GM19455 (cell line): ENCODE results near the gene MBLAC2.

Experiments used
- ATAC-seq: cut with Tn5 transposase; IDR thresholded peaks from one replicate; pipeline ENCODE4 v1.9.1; 2021; ENCODE audit not compliant: unreplicated experiment

The MBLAC2 gene

DNA sequence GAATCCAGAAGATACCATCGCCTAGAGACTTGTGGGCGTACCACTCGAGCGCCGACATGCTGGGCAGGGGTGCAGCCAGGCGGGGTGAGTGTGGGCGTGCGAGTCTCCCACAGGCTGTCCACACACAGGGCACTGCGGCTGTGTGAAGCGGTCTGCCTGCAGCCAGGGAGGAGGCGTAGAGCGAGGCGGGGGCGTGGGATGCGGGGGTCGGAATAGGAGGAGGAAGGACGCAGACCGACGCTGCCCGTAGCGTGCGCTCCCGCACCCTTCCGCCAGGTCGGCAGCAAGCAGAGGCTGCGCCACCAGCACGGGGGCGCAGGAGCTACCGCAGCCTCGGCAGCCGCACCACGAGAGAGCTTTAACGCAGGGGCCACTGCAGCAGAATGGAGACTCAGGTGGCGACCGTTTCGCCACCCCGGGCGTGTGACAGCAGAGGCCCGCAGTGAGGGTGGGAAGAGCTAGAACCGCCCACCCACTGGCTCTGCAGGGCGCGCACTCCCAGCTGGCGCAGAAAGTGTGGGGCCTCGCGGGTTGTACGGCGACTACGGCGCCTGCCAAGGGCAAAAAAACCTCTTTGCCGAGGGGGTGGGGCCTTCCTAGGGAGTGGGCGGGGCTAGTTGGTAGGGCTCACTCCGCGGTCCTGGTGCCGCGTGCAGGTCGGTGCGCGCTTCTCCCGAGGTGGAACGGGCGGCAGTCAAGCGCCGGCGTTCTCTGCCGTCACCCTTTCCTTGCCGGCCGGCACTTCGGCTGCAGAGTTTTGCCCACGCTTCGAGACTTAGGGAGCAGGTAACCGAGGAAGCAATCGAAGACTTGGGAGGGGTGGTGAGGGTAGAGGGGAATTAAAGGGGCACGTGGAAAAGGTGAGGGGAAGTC, at the start of gene MBLAC2, which contains the start of gene POLR3G:
Gene MBLAC2 (minus strand): TSS at position 537 of the 873 bp plus-strand sequence. CDS start 479 bp downstream, at position 58.
Gene POLR3G (plus strand): TSS at position 630 of the 873 bp plus-strand sequence. CDS start 10,704 bp downstream, outside the sequence.
- peak; percentile 90 for ATAC-seq

DNA sequence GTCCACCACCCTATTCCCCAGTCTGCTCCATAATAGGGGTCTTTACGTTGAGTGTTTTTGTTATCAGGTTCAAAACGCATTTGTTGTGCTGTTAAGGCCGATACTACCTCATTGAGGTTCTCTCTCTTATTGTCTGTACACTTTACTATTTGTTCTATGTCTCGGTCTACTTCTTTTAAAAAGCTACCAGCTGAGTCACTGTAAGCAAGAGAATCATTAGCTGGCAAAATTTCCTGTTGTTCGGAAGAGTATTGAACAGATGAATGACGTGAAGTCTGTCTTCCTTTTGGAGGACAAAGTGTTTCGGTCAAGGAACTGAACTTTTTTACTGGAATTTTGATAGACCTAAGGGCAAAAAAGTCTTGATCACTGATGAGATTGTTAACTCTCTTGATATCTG, 44.5 kb upstream of the MBLAC2 start:
- ATAC-seq: no peak

DNA sequence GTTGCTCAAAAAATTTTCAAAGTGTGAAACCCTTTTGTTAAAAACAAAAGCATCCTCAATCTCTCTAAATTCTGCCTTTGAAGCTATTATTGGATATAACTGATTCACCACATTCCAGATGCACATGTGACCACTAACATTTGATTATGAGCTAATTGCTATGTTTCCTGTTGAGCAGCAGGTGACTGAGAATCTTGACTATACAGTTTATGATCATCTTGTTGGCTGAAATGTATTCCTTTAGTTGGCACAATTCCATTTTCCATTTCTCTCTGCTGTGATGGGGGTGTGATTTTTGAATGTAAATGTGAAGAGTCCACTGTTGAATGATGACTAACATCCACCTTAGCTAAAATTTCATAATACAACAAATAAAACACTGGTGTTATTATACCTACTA, 44.1 kb upstream of the MBLAC2 start:
- ATAC-seq: no peak

DNA sequence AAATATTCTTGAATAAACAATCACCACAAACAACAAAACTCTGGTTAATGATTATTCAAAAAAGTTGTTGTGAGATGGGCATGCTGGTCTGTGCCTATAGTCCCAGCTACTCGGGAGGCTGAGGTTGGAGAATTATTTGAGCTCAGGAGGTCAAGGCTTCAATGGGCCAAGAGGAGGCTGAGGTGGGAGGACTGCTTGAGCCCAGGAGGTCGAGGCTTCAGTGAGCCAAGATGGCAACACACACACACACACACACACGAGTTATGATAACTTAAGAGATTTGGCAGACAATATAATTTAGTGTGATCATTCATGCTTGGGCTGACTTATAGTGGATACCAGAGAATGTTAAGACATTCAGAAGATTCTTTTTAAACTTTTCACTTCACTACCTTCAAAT, 39.9 kb upstream of the MBLAC2 start:
- no peak for ATAC-seq

DNA sequence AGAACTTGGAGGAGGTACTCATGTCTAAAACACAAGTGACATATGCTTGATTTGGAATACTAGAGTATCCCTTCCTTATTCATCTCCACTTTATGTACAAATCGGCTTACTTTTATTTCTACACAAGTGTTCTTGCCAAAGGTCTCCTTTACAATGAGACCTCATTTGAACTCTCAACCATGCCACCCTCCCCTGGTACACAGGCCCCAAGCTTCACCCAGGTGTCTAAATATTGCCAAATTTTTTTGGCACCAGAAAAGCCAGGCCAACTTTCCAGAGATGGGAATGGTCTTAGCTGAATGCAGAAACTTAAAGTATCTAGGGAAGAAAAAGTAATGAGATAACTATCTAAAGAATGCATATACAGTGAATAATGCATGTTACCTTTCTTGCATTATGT, 35.9 kb upstream of the MBLAC2 start:
- ATAC-seq: no peak

DNA sequence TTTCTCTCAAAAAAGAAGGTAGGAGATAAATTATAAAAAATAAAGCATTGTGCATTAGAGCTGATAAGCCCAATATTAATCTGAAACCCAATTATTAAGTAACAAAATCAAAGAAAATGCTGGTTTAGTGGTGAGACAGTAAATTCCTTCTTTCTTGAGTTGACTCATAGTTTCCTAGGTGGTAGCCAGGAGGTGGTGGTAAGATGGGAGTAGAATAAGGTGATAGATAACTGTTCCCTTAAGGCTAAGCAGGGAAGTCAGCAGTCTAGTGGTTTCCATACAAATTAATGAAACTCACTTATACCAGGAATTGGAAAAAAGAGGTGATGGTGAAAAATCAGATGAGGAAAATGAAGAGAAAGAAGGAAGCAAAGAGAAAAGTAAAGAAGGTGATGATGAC, 31.6 kb upstream of the MBLAC2 start:
- no peak for ATAC-seq

DNA sequence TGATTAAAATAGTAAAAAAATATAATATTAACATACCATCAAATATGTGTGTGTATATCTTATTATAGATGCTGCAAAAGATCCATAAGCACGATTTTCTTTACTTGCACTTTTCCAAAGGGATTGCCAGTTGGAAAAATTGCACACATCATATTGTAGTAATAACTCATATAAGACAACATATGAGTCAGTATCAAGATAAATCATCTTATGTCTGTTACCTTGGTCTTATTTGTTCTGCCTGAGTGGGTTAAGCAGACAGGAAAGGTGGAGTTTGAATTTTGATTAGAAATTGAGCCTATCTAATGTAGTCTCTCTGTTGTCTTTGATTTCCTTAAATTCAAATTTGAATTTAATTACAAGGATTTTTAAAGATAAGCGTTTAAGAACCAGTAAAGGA, 30.2 kb upstream of the MBLAC2 start:
- ATAC-seq: no peak

DNA sequence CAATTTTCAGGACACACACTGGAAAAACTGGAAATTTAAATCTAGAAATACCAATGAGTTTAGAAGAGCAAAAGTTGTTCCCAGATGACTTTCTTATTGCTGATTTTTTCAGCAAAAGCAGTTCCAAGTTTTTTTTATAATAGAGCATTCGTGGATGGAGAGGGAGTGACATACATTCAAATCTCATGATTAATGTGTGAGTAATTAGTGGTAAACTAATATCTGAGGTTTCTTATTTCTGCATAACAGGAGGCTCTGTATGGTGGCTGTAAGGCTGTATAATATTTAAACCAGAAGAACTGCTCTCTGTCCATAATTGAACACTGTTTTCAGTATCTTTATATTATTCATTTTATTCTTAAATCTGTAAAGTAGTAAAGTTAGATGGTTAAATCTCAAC, 29.0 kb upstream of the MBLAC2 start:
- ATAC-seq: no peak

DNA sequence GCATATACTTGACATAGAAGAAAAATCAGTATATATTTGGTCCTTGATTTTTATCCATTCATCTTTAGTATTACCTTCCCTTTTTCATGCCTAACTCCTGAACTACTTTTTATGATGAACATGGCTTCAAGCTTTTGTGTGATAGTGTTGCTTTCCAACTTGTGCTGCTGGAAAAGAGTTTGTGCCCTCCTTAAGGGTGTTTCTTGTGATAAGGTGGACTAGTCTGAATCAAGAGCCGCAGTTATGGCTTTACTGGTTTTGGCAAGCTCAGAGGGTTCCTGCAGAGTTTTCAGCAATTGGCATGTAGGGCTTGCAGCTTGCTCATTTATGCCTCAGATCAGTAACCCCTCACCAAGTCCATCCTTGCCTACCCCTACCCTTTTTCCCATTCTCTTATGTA, 20.6 kb upstream of the MBLAC2 start:
- no peak for ATAC-seq

DNA sequence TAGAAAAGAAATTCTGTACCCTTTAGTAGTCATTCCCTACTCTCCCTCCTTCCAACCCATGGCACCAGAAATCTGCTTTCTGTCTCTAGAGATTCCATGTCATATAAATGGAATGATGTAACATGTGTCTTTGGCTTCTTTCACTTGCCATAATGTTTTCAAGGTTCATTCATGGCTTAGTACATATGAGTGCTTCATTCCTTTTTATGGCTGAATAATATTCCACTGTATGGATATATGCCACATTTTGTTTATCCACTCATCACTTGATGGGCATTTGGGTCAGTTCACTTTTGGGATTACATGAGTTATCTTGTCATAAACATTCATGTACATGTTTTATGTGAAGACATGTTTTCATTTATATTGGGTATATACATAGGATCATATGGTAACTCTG, 19.5 kb upstream of the MBLAC2 start:
- no peak for ATAC-seq

DNA sequence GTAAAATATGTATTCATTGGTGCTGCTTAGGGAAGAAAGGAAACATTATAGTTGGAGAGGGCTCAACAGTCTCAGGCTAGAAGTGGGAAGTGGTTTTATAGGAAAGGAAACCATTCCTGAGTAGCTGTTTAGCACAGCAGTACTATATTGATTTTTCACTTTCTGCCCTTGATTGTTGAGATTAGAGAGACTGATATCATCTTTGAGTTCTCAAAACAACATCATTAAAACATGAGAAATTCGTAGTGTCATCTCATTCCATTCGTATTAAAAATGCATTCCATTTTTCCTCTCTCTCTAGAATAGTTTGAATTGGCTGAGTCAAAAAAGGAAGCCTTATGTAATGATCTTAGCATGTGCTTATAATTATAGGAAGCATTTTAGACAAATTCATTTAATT, 14.2 kb upstream of the MBLAC2 start:
- no peak for ATAC-seq

DNA sequence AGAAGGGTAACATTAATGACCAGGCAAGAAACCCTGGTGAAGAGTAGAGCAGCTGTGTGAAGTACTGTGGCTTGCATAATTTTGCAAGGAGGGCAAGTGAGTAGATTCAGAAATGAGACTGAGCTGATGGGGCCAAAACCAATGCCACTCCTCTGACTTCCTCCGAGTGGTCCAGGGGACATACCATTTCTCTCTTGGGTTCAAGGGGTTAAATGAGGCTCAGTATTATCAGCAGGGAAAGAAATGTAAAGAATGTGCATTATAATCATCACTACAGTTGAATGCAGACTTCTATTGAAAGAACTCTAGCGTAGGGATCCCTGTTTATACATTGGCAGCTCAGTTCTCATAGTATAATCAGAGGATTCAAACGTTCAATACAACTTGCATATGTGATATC, 10.0 kb upstream of the MBLAC2 start:
- no peak for ATAC-seq

DNA sequence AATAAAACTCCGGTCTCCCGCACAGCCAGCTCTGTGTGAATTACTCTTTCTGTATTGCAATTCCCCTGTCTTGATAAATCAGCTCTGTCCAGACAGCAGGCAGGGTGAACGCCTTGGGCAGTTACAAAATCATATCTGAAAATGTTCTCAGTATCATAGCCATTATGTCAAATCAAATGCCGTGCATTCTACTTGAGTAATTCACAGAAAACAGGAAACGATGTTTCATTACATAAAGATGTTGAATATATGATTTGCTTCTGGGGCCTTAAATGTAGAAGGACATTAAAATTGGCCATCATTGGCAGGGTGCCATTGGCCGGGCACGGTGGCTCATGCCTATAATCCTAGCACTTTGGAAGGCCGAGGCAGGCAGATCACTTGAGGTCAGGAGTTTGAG, 8.6 kb upstream of the MBLAC2 start:
- no peak for ATAC-seq

DNA sequence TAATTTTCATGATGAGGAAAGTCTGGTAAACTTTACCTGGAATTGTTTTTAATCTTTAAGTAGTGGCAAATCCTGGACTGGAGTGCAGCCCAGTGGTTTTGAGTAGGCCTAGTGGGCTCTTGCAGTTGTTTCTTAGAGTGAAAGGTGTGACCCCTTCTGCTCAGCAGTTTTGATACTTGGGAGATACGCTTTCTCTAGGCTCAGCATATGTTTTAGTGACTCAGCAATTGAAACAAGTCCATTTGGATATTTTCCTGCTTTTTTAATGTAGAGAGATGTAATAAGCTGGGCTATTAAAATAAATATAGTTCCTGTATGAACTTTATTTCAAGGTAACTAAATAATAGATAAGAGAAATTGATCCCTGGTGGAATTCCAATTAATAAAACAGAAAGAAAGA, 6.1 kb upstream of the MBLAC2 start:
- ATAC-seq: no peak

DNA sequence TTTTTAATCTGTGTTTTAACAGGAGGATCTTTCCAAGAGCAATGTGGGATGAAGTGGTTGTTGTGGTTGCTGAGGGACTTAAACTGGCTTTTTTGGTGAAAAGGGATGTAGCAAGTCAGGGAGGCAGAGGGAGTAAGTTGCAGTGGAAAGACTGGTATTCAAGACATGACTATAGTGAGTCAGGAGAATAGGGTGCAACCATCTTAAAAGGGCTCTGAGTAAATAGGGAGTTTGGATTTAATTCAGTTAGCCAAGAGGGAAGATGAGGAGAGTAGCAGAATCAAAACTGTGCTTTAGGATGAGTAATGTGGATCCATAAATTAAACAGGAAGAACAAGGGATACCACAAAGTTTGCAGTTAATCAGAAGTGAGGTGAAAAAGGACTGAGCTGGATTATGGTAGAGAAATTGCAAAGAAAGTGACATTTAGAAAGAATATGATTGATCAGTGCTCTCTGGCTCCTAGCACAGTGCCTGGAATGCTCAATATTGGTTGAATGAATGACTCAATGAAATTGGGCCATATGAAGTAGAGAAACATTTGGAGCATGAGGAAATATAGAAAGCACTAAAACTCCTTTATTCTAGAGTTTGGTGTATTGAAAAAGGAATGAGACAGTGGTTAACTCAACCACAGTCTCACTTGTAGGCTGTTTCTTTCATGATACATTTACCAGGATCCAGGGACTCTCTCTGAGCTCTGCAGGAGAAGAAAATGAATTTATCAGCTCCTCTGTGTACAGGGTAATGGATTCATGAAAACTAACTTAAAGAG, 5.2 kb upstream of the MBLAC2 start:
- ATAC-seq: no peak

DNA sequence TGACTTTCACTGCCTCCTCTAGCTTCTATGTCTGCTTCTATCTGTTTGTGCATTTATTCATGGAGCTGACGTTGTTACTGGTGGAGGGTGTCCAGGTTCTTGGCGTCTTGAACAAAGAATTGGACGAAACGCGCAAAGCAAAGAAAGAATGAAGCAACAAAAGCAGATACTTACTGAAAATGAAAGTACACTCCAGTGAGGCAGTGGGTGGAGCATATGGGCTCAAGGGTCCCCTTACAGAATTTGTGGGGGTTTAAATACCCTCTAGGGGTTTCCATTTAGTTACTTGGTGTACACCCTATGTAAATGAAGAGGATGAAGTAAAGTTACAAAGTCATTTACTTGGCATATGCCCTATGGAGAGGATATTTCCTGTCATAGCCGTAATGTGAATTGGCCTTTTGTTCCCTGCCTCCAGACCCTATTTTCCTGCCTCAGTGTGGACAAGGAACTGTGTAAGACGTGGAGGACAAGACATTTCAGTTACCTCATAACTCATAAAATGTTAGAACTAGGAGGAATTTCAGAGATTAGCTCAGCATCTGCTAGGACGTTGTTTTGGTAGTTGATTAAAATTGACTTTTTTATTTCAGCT, 3.1 kb upstream of the MBLAC2 start:
- no peak for ATAC-seq

DNA sequence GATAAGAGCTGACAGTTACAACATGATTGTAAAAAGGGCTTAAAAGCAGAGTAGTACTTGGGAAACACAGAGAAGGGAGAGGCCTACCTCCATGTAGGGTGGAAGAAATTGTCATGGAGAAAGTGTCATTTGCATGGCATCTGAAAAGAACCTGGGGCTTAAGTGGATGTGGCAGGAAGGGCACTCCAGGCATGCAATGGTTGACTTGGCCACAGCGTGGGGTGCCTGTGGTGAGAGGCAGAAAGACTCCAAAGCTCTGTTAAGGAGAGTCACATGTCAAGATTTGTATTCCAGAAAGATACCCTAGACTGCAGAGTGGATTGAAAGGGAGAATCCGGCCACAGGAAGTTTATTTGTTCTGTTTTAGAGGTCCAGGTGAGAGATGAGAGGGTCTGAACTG, 2.5 kb upstream of the MBLAC2 start:
- ATAC-seq: no peak

DNA sequence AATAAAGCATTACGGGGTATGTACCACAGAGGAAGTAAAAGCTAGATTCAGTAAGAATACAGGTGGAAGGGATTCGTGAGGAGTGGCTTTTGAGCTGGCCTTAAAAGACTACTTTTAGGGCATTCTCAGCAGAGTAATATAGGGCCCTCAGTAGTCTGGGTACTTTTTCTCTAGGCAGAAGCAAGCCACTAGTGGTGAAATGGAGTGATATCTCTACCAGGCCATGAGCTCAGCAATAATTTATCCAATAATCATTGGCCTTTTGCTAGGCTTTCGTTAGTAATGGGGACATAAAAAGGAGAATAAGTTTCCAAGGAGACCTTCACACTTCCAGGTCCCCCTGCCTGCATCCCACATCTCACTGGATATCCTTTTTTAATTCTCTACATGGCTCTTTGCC, 1.8 kb upstream of the MBLAC2 start:
- no peak for ATAC-seq

DNA sequence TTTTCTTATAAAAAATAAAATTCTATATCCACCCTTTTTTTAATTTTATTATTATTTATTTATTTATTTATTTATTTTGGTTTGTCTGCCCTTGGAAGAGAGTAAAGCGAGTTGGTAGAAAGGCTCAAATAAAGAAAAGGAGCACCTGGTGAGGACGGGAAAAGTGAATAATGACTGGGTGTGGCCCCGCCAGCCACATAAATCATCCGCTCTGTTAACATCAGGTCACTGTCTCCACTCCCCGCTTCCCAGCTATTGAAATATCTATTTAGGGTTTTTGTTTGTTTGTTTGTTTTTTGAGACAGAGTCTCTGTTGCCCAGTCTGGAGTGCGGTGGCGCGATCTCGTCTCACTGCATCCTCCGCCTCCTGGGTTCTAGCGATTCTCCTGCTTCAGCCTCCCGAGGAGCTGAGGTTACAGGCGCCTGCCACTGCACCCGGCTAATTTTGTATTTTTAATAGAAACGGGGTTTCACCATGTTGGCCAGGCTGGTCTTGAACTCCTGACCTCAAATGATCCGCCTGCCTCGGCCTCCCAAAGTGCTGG, 937 bp upstream of the MBLAC2 start:
- no peak for ATAC-seq

DNA sequence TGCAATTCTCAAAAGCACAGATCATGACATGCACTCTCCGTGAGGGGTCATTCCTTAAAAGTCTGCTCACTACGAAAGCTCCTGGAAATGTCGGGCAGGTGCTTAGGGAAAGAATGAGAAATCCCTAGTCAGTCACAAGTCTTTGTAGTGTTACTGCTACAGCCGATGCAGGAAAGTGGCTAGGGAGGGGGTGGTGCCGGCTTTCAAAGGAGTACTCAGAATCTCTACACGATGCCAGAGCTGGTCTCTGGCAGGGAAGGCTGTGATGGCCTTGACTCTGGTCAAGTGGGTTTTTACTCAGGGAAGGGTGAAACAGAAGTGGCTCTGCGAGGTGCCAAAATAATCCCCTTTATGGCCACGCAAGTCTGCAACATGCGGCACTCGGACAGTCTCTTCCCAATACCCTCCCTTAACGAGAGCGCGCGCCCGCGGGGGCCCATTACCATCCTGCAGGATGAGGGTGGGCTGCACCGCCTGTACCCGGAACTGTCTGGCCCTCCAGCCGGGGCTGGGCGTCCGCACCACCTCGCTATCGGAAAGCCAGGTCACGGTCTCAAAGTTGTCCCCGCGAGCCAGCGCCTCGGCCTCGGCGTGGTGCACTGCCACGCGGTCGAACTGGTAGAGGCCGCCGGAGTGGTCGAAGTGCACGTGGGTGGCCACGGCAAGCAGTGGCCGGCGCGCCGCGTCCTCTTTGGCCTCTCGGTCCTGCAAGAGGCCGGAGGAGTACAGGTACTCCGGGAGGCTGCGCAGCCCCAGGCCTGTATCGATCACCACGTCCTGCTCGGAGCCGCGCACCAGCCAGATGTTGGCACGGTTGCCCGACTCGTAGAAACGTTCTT, 956 bp downstream of the MBLAC2 start:
- ATAC-seq: peak; percentile 14
